Measurements from ENCODE around the gene GIMAP5.

GIMAP5 gene

DNA sequence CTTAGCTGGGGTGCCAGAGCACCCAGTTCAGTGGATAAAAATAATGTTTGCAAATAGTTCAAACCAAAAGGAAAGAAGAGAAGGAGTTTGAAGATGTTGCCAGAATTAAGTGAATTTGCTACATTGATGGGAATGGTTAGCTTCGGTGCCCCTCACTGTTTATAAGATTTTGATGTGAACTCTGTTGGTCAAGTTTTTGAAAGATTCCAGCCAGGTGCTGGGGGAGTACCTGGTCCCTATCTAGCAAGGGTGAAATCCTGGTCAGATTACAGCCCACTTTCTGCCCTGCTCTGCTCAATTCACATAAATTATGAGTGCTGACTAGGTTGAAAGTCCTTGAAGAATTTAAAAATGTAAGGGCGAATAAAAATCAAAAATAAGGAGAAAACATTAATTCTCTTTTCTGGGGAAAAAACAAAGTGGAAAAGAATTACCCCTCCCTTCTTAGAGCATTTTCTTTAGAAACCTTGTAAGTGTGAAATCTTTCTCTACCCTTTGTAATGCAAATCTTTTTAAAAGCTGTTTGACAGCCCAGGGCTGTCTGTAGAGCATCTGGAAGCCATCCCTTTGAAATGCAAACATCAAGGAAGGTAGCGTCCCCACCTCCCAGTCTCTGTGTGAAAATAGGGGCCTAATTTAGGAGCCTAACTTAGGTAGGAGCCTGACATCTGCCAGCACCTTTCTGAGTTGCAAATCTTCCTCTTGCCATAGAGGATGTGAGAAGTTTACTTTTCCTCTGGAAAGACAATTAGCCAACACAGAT is 1.4 kb upstream of the GIMAP5 start:
- H3K27ac ChIP-seq: no peak overlapping the region

DNA sequence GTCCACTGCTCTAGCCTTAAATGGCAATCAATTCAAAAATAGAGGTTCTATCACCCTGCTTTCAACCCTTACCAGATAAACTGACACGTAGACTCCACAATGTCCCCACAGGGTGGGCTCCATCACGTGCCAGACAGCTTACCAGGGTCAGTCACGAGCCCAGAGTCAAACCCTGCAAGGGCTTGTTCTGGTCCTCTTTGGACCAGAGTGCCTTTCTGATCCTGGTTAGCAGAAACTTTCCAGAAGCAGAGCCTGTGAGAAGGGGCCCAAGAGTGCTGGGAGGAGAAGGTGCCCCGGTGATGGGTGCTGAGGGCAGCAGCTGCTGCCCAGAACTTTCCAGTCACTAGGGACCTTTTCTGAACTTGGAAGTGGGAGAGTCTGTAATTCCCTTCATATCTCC is 354 bp upstream of the GIMAP5 start:
- no peak overlapping the region for H3K27ac ChIP-seq
- TF ChIP-seq CTCF (conservative IDR thresholded peaks at IDR 0.05) (no peak), ZFX (IDR thresholded peaks at IDR 0.05) (no peak)

More for the DNA sequence above, 1.4 kb upstream of the GIMAP5 start:
- peak; percentile 17 for TF ChIP-seq CTCF (conservative IDR thresholded peaks at IDR 0.05)
- TF ChIP-seq ZFX (IDR thresholded peaks at IDR 0.05): no peak

DNA sequence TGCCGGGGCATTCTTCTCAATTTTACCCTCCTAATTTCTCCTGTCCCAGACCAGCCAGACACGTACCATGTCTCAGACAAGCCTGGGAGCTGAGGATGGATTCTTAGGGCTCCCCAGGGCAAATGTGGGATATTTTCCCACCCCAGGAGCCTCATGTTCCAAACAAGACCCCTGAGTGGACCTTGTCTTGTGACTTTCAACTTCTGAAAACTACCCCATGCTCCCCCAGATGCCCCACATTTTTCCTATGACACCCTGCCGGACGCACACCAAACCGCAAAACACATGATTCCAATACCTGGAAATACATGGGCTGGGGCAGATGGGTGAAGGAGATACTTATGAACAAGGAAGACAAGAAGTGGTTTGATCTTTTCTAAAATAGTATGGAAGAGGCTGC is 874 bp downstream of the GIMAP5 start:
- TF ChIP-seq ZFX (IDR thresholded peaks at IDR 0.05): no peak
- H3K27ac ChIP-seq: no peak overlapping the region

DNA sequence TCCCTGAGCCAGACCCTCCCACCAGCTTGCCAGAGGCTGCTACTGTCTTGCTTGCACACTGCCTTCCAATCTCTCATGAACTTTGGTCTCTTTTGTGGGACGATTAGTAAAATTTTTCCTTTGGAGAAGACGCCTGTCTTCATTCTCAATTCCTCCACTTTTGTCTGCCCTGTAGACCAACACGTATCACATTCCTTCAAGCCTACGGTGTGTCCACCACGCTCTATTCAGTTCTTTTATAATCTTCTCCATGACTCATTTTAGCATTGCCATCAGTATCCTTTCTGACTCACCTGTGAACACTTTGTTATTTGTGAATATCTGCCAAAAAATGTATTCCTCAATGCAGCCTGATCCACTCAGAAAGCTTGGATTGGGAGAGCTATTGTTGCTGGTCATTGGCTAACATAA is 1.4 kb downstream of the GIMAP5 start:
- no peak overlapping the region for H3K27ac ChIP-seq
- TF ChIP-seq ZFX (IDR thresholded peaks at IDR 0.05) (no peak), CTCF (conservative IDR thresholded peaks at IDR 0.05) (no peak)

GRCh38 chr7:150739033-150739432 is 1.8 kb downstream of the GIMAP5 start:
- TF ChIP-seq CTCF (conservative IDR thresholded peaks at IDR 0.05): peak; percentile 73
- no peak for TF ChIP-seq ZFX (IDR thresholded peaks at IDR 0.05)
- no peak overlapping the region for H3K27ac ChIP-seq

- no peak overlapping the region for H3K27ac ChIP-seq
- no peak for TF ChIP-seq CTCF (conservative IDR thresholded peaks at IDR 0.05)
Observed at GRCh38 chr7:150740053-150740452, 2.8 kb downstream of the GIMAP5 start.

DNA sequence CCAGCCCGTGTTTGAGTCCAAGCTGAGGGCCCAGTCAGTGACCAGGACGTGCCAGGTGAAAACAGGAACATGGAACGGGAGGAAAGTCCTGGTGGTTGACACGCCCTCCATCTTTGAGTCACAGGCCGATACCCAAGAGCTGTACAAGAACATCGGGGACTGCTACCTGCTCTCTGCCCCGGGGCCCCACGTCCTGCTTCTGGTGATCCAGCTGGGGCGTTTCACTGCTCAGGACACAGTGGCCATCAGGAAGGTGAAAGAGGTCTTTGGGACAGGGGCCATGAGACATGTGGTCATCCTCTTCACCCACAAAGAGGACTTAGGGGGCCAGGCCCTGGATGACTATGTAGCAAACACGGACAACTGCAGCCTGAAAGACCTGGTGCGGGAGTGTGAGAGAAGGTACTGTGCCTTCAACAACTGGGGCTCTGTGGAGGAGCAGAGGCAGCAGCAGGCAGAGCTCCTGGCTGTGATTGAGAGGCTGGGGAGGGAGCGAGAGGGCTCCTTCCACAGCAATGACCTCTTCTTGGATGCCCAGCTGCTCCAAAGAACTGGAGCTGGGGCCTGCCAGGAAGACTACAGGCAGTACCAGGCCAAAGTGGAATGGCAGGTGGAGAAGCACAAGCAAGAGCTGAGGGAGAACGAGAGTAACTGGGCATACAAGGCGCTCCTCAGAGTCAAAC is 5.2 kb downstream of the GIMAP5 start:
- no peak for TF ChIP-seq CTCF (conservative IDR thresholded peaks at IDR 0.05)
- TF ChIP-seq ZFX (IDR thresholded peaks at IDR 0.05): no peak
- no peak overlapping the region for H3K27ac ChIP-seq
